Measurements from ENCODE around the gene AMY1B. TPM values are rescaled to one million over a fixed set of nuclear protein-coding genes. Genes with fewer than 3 reads are reported as not detected.
"Not testable (repeated sequence)": the region's sequence is repeated elsewhere in the genome, so short reads cannot be mapped to it uniquely, and the experiment has no call there.

Gene AMY1B
- total RNA-seq (2014; rRNA removed; shearing (Covaris generic)), result not detected in 2 replicates

- DNase-seq (ENCODE audit: low spot score); in situ Hi-C loops (cut with HindIII; ENCODE audit: low sequenced_read_pairs): not testable (repeated sequence)
Observed at GRCh38 chr1:103696110-103696509, at the start of gene AMY1B. TSS of gene AMY1B (minus strand) at chr1:103696210. CDS start at chr1:103695639, 571 bp downstream.

GRCh38 chr1:103745040-103745439 is 49.0 kb upstream of the AMY1B start:
- DNase-seq (ENCODE audit: low spot score); in situ Hi-C loops (cut with HindIII; ENCODE audit: low sequenced_read_pairs): not testable (repeated sequence)

- DNase-seq (ENCODE audit: low spot score); in situ Hi-C loops (cut with HindIII; ENCODE audit: low sequenced_read_pairs): not testable (repeated sequence)
Observed at GRCh38 chr1:103744449-103744848, 48.4 kb upstream of the AMY1B start.

GRCh38 chr1:103738031-103738430 is 42.0 kb upstream of the AMY1B start:
- in situ Hi-C loops (cut with HindIII; ENCODE audit: low sequenced_read_pairs); DNase-seq (ENCODE audit: low spot score): not testable (repeated sequence)

GRCh38 chr1:103735334-103735733 is 39.3 kb upstream of the AMY1B start:
- in situ Hi-C loops (cut with HindIII; ENCODE audit: low sequenced_read_pairs); DNase-seq (ENCODE audit: low spot score): not testable (repeated sequence)

GRCh38 chr1:103721473-103721872 is 25.5 kb upstream of the AMY1B start:
- in situ Hi-C loops (cut with HindIII; ENCODE audit: low sequenced_read_pairs); DNase-seq (ENCODE audit: low spot score): not testable (repeated sequence)

- DNase-seq (ENCODE audit: low spot score); in situ Hi-C loops (cut with HindIII; ENCODE audit: low sequenced_read_pairs): not testable (repeated sequence)
Observed at GRCh38 chr1:103717404-103717803, 21.4 kb upstream of the AMY1B start.

GRCh38 chr1:103710381-103710780 is 14.4 kb upstream of the AMY1B start:
- in situ Hi-C loops (cut with HindIII; ENCODE audit: low sequenced_read_pairs); DNase-seq (ENCODE audit: low spot score): not testable (repeated sequence)

- not testable (repeated sequence) for DNase-seq (ENCODE audit: low spot score)
Observed at GRCh38 chr1:103707670-103708069, 11.7 kb upstream of the AMY1B start.

GRCh38 chr1:103701256-103701655 is 5.2 kb upstream of the AMY1B start:
- DNase-seq (ENCODE audit: low spot score); in situ Hi-C loops (cut with HindIII; ENCODE audit: low sequenced_read_pairs): not testable (repeated sequence)

More at GRCh38 chr1:103707670-103708069, 11.7 kb upstream of the AMY1B start:
- in situ Hi-C loops (cut with HindIII; ENCODE audit: low sequenced_read_pairs), result not testable (repeated sequence)

- in situ Hi-C loops (cut with HindIII; ENCODE audit: low sequenced_read_pairs); DNase-seq (ENCODE audit: low spot score): not testable (repeated sequence)
Observed at GRCh38 chr1:103700669-103701068, 4.7 kb upstream of the AMY1B start.

GRCh38 chr1:103697430-103697829 is 1.4 kb upstream of the AMY1B start:
- in situ Hi-C loops (cut with HindIII; ENCODE audit: low sequenced_read_pairs); DNase-seq (ENCODE audit: low spot score): not testable (repeated sequence)

- in situ Hi-C loops (cut with HindIII; ENCODE audit: low sequenced_read_pairs); DNase-seq (ENCODE audit: low spot score): not testable (repeated sequence)
Observed at GRCh38 chr1:103676335-103676734, 19.7 kb downstream of the AMY1B start.

- in situ Hi-C loops (cut with HindIII; ENCODE audit: low sequenced_read_pairs); DNase-seq (ENCODE audit: low spot score): not testable (repeated sequence)
Observed at GRCh38 chr1:103655460-103655859, 40.5 kb downstream of the AMY1B start, which contains the start of gene AMY1A. TSS of gene AMY1A (plus strand) at chr1:103655760. CDS start at chr1:103656331, 571 bp downstream.

- in situ Hi-C loops (cut with HindIII; ENCODE audit: low sequenced_read_pairs); DNase-seq (ENCODE audit: low spot score): not testable (repeated sequence)
Observed at GRCh38 chr1:103654133-103654532, 41.9 kb downstream of the AMY1B start.

- DNase-seq (ENCODE audit: low spot score); in situ Hi-C loops (cut with HindIII; ENCODE audit: low sequenced_read_pairs): not testable (repeated sequence)
Observed at GRCh38 chr1:103650889-103651288, 45.1 kb downstream of the AMY1B start.

- in situ Hi-C loops (cut with HindIII; ENCODE audit: low sequenced_read_pairs); DNase-seq (ENCODE audit: low spot score): not testable (repeated sequence)
Observed at GRCh38 chr1:103650305-103650704, 45.7 kb downstream of the AMY1B start.

- in situ Hi-C loops (cut with HindIII; ENCODE audit: low sequenced_read_pairs); DNase-seq (ENCODE audit: low spot score): not testable (repeated sequence)
Observed at GRCh38 chr1:103643908-103644307, 52.1 kb downstream of the AMY1B start.

- DNase-seq (ENCODE audit: low spot score); in situ Hi-C loops (cut with HindIII; ENCODE audit: low sequenced_read_pairs): not testable (repeated sequence)
Observed at GRCh38 chr1:103641194-103641593, 54.8 kb downstream of the AMY1B start.
